Measurements from ENCODE around the gene FAM149B1. TPM values are rescaled to one million over a fixed set of nuclear protein-coding genes. Genes with fewer than 3 reads are reported as not detected.

The FAM149B1 gene
- total and polyA plus RNA-seq, 10 of the 15 experiments (the other 5 are each of a cell fraction or from before 2014, with no cell fraction given) = 6.6 to 20.9 (median 11.2) TPM

DNA sequence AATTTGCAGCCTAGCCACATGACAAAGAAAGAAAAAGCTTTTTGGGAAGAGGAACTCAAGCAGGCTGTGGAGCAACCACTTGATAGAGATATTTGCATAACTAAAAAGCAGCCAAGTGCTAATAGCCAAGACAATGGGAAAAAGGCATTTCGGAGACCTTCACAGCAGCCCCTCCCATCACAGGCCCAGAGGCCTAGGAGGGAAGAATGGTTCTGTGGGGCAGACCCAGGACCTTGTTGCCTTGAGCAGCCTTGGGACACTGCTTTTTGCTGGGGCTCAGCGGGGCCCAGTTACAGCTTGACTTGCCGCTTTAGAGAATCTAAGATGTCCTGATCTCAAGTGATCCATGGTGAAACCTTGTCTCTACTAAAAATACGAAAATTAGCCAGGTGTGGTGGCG is 38.5 kb downstream of the FAM149B1 start:
- no peak overlapping the region for H2AFZ ChIP-seq (ENCODE audit: control insufficient read depth, low read depth, low read length)
- TF ChIP-seq NFYB (IDR thresholded peaks at IDR 0.05; ENCODE audit: insufficient read depth, low read depth, low read length) (no peak), NFYA (IDR thresholded peaks at IDR 0.05; ENCODE audit: borderline replicate concordance, low read depth, low read length) (no peak), BACH1 (IDR thresholded peaks at IDR 0.05; ENCODE audit: borderline replicate concordance) (no peak), TBL1XR1 (IDR thresholded peaks at IDR 0.05; ENCODE audit: low read depth, low read length) (no peak), EZH2 (IDR thresholded peaks at IDR 0.05; ENCODE audit: borderline replicate concordance, control insufficient read depth, low read depth, low read length) (no peak), POLR2A (IDR thresholded peaks at IDR 0.05; ENCODE audit: low read depth, low read length) (no peak), STAT3 (IDR thresholded peaks at IDR 0.05; ENCODE audit: low read depth, low read length) (no peak), GATAD2B (conservative IDR thresholded peaks at IDR 0.05; ENCODE audit: low read depth) (no peak), NR2F1 (conservative IDR thresholded peaks at IDR 0.05) (no peak), HDAC2 (IDR thresholded peaks at IDR 0.05) (no peak), ESRRA (IDR thresholded peaks at IDR 0.05; ENCODE audit: low read length) (no peak), NFXL1 (IDR thresholded peaks at IDR 0.05; ENCODE audit: borderline replicate concordance) (no peak), ETV6 (conservative IDR thresholded peaks at IDR 0.05 in 1 of 2, IDR thresholded peaks at IDR 0.05 in 1 of 2; ENCODE audit: borderline replicate concordance in 1 of 2, low read depth in 1 of 2) (no peak), ZNF592 (IDR thresholded peaks at IDR 0.05) (no peak), FOXK2 (IDR thresholded peaks at IDR 0.05) (no peak), BMI1 (IDR thresholded peaks at IDR 0.05; ENCODE audit: borderline replicate concordance) (no peak), ZNF24 (IDR thresholded peaks at IDR 0.05) (no peak)
- TF ChIP-seq, protein P1, sequence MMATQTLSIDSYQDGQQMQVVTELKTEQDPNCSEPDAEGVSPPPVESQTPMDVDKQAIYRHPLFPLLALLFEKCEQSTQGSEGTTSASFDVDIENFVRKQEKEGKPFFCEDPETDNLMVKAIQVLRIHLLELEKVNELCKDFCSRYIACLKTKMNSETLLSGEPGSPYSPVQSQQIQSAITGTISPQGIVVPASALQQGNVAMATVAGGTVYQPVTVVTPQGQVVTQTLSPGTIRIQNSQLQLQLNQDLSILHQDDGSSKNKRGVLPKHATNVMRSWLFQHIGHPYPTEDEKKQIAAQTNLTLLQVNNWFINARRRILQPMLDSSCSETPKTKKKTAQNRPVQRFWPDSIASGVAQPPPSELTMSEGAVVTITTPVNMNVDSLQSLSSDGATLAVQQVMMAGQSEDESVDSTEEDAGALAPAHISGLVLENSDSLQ (IDR thresholded peaks at IDR 0.05) = no peak
- TF ChIP-seq, protein P2, sequence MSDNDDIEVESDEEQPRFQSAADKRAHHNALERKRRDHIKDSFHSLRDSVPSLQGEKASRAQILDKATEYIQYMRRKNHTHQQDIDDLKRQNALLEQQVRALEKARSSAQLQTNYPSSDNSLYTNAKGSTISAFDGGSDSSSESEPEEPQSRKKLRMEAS (IDR thresholded peaks at IDR 0.05; ENCODE audit: low read depth, low read length) = no peak
- whole genome bisulfite sequencing (ENCODE audit: insufficient coverage, insufficient replicate concordance, low lambda C conversion rate, missing lambda C conversion rate) = 78% methylated on average over 5 of the region's 5 CpGs
- H3K4me3 ChIP-seq = no peak overlapping the region
- in situ Hi-C loops (cut with MboI) (no loop called here), intact Hi-C loops (cut with micrococcal nuclease; ENCODE audit: unreplicated experiment) (no loop called here)
- H3K9ac ChIP-seq (ENCODE audit: control insufficient read depth, insufficient read depth, low read length) = no peak overlapping the region
- H3K4me2 ChIP-seq (ENCODE audit: control insufficient read depth, insufficient read depth) = no peak overlapping the region
- CTCF ChIA-PET = no interaction called here
- SMC1A ChIA-PET (ENCODE audit: uncharacterized antibody, unreplicated experiment) = interaction anchor here (1.5 kb wide), 1 partner anchor 41 kb away, joined by 3 read pairs; the partner anchor contains the start of gene DNAJC9
- DNase-seq (ENCODE audit: low read depth, low spot score) = no peak
- POLR2A ChIA-PET = interaction anchor here (0.6 kb wide), 1 partner anchor 573 kb away, joined by 4 read pairs; no protein-coding TSS in a partner anchor
- no peaks in the 10 kb centered on the region for H3K27me3 ChIP-seq (replicated peaks in 1 of 2; ENCODE audit: control insufficient read depth in 2 of 2, insufficient read depth in 2 of 2, low read length in 1 of 2)
- no peaks in the 10 kb centered on the region for H3K9me3 ChIP-seq (replicated peaks; ENCODE audit: control insufficient read depth, insufficient read depth, low read length)
- H3K79me2 ChIP-seq (ENCODE audit: control insufficient read depth, insufficient read depth, low read length) = no peaks in the 10 kb centered on the region
- no peaks in the 10 kb centered on the region for H3K36me3 ChIP-seq (ENCODE audit: control insufficient read depth in 2 of 2, insufficient read depth in 2 of 2, low read length in 1 of 2)
- no TSS peak for BruUV-seq (replicated peaks)
- no peak for FAIRE-seq
- ATAC-seq = no peak
- H3K4me1 ChIP-seq (ENCODE audit: control insufficient read depth, insufficient read depth, low read length) = no peaks in the 10 kb centered on the region
- RAD21 ChIA-PET (ENCODE audit: unreplicated experiment) = no interaction called here
- no peak overlapping the region for H3K27ac ChIP-seq (ENCODE audit: control insufficient read depth, insufficient read depth)
- no peaks in the 10 kb centered on the region for H4K20me1 ChIP-seq (ENCODE audit: control insufficient read depth, insufficient read depth)
